HG03457 (cell line): ENCODE results near the gene CDK5RAP2.

ENCODE experiments used
- ATAC-seq: cut with Tn5 transposase; IDR thresholded peaks from one replicate; pipeline ENCODE4 v1.9.1; 2021; ENCODE audit warnings: moderate number of reproducible peaks; ENCODE audit not compliant: unreplicated experiment

CDK5RAP2 gene

GRCh38 chr9:120386390-120387131 lies 193.4 kb downstream of the CDK5RAP2 start:
- no peak for ATAC-seq

DNA sequence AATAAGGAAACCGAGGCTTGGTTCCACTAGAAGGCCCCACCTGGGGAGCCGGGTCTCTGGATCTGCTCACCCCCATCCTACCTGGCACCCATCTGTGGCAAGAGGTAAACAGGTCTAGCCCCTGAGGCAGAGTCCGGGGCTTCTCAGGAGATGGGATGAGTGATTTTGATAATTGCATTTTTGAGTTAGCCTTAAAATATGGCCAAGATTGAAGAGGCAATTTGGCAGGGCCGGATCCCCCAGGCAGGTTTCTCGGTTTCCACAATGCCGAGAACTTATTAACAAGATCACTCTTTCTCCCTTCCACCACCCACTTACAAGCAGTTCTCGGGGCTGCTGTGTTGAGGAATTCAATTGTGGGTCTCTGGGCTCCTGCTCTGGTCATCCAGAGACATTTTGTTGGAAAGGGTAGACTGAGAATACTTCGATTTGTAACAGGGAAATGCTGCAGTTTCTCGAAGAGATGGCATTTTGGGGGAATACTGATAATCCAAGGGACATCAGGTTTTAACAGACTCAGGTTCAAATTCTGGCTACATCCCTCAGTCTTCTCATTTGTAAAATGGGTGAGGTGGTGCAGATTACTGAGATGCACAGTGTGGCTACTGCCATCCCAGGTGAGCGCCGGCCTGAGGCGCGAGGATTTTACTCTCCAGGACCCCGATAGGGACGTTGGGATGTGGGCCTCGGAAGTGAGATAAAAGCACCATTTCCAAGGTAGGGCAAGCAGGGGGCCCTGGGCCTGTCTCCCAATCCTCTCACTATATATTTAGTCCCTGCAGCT lies 194.2 kb downstream of the CDK5RAP2 start:
- no peak for ATAC-seq

DNA sequence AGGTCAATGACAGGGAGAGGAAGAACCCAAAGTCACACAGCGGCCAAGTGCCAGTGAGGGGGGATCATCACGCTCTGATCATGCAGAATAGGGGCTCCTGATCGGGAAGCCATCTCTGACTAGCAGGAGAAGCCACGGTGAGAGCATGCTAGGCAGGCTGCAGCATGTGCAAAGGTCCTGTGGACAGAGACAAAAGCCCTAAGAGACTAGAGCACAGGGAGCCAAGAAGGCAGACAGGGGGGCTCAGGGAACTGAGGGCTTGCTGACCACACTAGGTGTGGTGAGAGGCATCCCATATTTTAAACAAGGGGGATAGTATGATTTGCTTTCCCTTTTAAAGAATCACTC lies 195.1 kb downstream of the CDK5RAP2 start:
- no peak for ATAC-seq

- ATAC-seq = no peak
These were observed 195.7 kb downstream of the CDK5RAP2 start for GRCh38 chr9:120383999-120384924.

DNA sequence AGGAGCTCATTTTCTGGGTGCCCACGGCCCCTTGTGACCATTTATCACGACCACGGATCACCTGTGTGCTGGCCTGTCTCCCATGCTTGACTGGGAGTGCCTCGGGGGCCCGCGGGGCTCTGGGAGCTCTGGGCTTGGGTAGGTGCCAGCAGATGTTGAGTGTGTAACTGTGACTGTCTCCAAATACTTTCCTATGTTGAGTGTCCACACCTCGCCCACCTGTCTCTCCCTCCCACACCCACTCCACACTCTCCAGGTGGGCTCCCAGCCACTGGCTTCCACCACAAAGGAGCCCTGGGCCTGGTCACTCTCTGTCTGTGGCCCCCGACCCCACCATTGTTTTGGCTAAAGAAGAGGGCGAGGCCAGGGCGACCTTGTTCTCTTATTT lies 196.4 kb downstream of the CDK5RAP2 start:
- no peak for ATAC-seq

GRCh38 chr9:120382453-120382852 lies 197.5 kb downstream of the CDK5RAP2 start:
- no peak for ATAC-seq

GRCh38 chr9:120381839-120382238 lies 198.1 kb downstream of the CDK5RAP2 start:
- ATAC-seq = no peak

GRCh38 chr9:120379611-120380010 lies 200.4 kb downstream of the CDK5RAP2 start:
- no peak for ATAC-seq

DNA sequence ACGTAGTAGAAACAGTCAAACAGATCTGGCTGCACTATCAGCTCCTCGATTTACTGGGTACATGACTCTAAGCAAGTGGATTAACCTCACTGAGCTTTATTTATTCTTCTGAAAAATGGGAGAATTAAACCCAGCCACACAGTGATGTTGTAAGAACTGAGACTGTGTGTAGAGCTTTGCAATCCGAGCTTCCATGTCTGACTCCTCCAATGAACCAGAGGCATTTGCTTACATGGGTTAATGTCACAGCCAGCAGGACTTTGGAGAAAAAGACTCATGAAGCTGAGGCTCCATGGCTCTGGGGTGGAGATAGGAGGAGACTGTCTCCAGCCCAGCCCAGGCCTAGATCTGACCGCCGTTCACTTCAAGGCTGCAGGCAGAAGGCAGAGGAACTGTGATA lies 201.3 kb downstream of the CDK5RAP2 start:
- ATAC-seq = no peak

- no peak for ATAC-seq
These were observed 202.5 kb downstream of the CDK5RAP2 start for GRCh38 chr9:120377268-120378159.

- no peak for ATAC-seq
These were observed 203.9 kb downstream of the CDK5RAP2 start for GRCh38 chr9:120376101-120376500.

DNA sequence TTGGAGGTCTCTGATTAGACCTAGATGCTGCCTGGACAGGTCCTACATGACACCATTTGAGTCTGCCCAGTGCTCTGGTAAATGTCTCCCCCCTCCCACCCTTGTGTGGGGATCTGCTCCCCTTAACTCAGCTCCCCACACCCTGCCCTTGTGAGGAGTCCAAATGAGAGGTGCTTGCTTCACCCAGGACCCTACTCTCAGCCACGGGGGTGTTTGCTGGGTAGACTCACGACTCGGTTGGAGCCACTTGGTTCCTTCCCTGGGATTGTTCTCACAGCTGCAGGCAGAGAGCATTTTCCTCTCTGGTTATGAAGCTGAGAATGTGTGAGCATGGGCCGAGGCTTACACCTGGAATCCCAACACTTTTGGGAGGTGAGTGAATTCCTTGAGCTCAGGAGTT lies 204.7 kb downstream of the CDK5RAP2 start:
- ATAC-seq = no peak

DNA sequence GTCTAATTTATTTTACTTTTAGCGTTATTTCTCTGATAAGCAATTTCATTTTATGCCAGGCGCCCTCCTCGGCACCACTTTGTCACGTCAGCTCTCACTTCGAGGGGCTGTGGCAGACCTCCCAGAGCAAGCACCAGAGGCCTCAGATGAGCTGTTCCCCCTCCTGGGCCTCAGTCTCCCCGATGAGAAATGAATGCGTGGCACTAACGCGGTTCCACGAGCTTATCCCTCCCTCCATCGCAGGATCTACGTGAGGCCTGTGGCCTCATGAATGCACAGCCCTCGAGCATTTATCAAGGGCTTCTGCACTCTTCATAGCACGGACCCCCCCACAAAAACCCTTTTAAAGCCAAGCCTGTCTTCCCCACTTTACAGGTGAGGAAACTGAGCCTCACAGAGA lies 205.2 kb downstream of the CDK5RAP2 start:
- no peak for ATAC-seq

DNA sequence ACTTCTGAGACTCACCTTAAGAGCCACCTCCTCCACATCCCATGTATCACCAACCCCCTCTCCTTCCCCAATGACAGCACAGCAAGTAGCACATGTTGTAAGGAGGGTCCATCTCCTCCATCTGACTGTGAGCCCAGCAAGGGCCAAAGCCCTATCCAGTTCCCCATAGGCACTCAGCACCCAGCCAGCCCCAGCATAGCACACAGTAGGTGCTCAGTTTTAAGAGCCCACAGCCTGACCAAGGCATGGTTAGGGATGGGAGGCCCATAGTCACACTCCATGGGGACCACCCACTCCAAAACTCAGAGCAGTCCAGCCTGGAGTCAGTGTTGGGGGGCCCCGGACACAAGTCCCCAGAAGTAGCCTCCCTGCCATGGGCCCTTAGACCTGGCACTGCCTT lies 205.7 kb downstream of the CDK5RAP2 start:
- ATAC-seq = no peak

DNA sequence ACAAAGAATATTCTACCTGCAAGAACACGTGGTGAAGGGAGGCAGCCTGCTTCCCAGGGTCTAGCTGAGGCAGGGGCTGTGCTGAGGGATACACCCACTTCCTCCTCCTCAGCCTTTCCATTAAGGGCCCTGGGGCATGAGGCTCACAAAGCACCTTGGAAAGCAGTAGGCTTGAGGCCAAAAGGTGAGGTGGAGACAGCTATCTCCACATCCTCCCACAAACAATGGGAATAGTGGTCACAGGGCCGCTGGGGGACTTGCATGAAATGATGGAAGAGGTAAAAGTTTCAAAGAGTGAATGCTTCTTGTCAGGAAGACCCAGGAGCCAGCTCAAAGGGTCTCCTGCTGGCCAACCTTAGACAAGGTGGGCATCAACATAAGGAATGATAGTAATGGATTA lies 207.9 kb downstream of the CDK5RAP2 start:
- no peak for ATAC-seq

- ATAC-seq = no peak
These were observed 210.3 kb downstream of the CDK5RAP2 start for GRCh38 chr9:120369608-120370220.

DNA sequence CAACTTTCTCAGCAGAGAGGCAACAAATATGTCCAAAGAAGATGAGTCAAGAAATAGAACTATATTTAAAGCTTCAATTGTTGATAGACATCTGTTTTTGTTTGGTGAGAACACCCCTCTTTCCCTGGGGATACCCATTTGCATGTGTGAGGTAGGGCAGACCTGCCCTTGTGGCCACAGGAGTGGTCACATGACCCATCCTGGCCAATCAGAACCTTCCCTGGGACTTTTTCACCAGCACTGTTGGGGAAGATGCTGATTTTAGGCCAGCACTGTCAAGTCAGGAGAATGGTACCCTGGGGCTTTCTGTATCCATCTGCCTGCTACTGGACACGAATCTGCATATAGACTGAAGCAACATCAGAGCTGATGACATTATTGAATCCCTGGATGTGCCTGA lies 211.2 kb downstream of the CDK5RAP2 start:
- ATAC-seq = no peak

GRCh38 chr9:120366644-120367019 lies 213.3 kb downstream of the CDK5RAP2 start:
- ATAC-seq = no peak

GRCh38 chr9:120365386-120365785 lies 214.6 kb downstream of the CDK5RAP2 start:
- ATAC-seq = no peak

GRCh38 chr9:120363697-120364096 lies 216.3 kb downstream of the CDK5RAP2 start:
- no peak for ATAC-seq
